ENCODE results near the gene SLC8A1.
A peak's percentile ranks its signal among the peaks of the same experiment; 100 is the strongest.

SLC8A1 gene

DNA sequence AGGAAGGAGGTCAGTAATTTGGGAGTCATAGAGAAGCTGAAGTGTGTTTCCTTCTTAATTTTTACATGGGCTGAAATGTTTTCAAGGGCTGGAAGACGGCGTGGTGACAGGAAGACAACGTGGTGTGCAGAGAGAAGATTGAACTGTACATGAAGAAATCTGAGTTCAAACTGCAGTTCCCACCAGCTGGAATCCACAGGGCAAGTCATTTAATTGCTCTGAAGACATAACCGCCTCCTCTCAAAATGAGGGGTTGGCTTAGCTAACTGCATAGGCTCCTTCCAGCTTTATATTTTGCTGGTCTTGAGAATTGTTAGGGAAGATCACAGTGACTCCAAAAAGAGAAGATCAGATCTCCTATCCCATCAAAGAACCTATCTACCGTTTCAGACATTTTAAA, 103.9 kb downstream of the SLC8A1 start:
- no peak for FAIRE-seq

DNA sequence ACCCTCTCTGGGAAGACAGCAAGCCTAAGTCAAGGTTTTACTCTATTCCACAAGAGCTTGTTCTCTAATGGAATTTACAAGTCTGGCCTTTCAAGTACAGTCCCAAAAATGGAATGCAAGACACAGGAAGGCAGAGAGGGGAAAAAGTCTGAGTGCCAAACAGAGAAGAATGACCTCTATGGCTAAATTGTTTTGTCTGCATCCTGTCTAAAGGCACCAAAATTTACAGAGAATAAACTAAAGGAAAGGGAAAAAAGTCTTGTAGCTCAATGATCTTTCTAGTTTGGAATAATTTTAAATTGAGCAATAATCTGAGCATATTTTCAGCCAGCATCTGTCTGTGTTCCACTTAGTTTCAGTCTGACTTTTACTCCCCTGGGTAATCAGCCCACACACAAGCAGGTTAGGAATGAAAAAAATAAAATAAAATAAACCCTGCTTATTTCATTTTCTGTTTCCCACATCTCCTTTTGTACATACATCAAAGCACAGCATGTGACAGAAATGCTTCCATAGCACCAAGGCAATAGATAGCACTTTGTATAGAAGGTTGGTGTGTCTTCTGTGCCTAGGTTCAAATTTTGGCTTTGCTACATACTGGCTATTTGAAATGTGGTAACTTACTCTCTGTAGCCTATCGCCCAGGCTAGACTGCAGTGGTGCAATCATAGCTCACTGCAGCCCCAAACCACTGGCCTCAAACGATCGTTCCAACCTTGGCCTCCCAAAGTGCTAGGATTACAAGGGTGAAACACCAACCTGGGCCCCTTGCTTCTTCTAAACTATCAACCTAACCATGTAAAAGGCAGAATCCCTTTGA, 105.1 kb downstream of the SLC8A1 start:
- no peak for FAIRE-seq

DNA sequence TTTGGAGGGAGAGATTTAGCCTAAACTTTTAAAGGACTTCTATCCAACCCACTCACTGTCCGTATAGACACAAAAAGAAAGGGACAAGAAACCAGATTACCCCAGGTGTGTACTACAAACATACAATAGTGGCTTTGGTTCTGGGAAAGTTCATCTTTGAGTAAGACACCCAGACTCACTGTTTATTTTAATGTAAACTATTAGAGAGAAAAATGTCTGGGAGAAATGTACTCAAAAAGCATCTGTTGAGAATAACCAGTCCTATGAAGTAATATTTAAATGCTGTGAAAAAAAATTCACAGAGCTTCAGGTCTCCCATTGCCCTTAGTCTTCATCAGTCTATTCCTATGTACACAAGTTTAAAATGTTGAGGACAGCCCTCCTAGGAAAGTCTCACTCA, 107.5 kb downstream of the SLC8A1 start:
- no peak for FAIRE-seq

DNA sequence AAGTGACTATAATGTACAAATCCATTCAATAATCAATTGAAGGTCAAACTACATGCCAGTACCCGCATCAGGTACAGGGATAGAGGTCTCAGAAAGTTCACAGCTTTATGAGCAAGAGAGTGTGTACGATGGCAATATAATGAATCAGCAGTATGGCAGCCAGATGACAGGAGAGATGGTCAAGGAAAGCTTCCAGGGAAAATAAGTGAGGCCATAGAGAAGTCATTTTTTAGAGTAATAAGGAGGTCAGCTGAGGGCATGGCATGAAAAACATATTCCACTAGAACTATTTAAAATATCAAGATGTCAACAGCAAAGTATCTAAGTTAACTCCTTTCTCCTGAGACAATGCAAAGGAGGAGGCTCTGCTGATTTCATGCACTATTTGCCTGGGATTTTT, 108.0 kb downstream of the SLC8A1 start:
- FAIRE-seq = no peak

DNA sequence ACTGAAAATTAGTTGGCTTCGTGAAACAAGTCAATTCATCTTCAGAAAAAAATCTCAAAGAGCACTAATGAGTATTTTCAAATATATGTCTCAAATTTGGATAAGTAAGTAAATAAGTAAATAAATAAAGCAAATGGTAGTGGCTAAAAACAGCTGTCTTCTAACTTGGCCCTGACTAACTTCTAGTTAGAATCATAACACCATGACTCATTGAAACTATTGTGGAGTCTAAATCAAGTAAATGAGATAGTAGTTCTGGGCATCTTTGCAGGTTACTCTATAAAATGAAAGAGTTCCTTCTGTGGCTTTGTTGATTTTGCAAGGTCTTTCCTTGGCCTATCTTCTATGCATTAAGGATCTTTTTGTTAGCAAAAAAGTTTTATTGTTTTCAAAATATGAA, 110.7 kb downstream of the SLC8A1 start:
- peak; percentile 24 for FAIRE-seq

DNA sequence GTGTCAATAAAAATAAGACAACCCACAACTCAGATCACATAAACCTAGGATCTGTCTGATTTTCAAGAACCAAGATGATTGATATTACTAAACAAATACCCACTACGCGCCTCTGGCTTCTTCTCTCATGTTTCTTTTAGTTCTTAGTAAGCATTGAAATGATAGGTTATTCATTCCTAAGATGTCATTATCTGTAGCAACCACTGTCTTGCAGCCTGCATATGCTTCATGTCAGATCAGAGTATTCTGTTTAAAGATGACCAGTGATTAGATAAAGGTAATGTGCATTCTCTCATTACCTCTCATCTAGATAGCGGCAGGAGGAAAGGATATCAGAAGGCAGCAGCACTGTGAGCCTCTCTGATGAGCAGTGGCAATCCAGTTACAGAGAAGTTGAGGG, 112.9 kb downstream of the SLC8A1 start:
- no peak for FAIRE-seq

DNA sequence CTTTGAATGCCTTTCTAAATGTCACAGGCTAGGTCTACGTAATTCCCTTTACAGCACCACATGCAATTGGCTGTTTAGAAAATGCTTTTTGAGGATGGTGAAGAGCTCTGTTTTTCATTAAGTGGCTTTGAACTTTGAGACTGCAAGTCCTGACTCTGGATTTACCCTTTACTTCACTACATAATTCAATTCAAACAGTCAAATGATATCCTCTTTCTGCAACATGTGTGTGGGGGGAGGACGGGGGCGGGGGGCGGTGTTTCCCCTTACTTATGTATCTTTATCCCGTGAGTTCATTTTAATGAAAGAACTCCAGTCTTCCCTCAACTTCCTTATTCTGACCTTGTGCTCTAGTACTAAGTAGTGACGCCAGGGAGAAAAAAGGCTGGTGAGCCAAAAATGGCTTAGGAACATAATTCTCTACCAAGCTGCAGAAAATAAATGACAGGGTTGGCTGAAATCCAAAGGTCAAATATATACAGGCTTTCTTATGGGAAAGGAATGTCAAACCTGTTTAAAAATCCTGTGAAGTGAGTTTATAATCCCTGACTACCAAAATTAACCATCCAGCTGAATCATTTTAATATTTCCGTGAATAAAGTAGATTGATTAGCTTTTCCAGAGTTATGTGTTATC, 119.6 kb downstream of the SLC8A1 start:
- no peak for FAIRE-seq

DNA sequence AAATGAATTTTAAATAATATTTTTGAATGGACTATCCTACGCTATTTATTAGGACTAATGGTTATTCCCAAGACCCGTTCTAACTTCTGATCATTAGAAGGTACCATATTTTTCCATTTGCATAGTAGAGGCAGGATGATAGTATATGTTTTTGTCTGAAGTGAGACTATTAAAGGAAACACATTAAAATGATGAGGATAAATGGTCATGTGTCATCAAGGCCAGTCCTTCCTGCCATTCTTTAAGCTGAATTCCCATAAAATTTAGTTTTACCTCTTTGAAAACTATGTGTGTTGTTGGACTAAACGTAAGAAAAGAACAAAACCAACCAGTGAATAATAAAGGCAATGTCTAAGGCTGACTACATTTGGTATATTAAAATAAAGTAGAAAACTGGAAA, 121.8 kb downstream of the SLC8A1 start:
- no peak for FAIRE-seq

DNA sequence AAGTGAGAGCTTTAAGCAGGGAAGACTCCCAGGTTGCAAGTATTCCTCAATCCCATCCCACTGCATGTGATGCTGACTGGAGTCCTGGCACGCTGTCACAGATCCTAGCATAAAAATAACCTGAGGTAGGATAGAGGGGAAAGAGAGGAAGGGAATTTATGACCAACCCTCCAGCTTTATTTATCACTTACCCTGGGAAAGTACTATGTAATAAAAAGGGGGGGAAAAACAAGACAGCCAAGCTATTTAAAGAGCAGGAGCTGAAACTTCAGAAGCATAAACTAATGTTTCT, 122.2 kb downstream of the SLC8A1 start:
- no peak for FAIRE-seq

DNA sequence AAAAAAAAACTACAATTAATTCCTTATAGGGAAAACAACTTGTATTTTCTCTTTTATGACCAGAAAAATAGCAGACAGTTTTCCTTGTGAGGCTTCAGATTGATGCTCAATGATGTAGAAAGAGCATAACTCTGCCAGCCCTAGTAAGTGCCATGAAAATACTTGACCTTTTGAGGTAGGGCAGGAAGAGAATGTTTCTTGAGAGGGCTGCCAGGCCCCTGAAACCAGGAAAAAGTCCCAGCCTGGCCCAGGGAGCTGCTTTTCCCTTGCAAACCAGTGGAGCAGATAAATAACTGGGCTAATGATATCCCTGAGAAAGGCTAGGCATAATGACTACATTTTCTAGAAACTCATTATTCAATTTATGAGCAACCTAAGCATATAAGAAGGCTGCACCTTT, 126.8 kb downstream of the SLC8A1 start:
- FAIRE-seq = no peak

DNA sequence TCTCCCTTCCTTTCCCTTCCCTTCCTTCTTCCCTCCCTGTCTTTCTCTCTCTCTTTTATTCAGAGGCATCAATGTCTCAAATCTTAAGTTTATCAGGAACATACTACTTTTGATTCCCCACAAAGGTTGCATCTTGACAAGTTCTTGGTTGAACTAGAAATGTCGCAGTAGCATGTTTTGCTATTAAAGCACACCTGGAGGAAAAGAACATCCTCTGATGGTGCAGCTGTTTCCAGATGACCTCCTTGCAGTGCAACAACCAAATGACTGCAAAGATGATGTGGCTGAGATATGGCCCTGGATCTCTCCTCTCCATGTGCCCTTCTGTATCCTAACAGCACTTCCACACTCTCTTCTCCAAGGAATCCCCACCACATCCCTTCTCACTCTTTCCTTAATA, 127.2 kb downstream of the SLC8A1 start:
- FAIRE-seq = no peak

DNA sequence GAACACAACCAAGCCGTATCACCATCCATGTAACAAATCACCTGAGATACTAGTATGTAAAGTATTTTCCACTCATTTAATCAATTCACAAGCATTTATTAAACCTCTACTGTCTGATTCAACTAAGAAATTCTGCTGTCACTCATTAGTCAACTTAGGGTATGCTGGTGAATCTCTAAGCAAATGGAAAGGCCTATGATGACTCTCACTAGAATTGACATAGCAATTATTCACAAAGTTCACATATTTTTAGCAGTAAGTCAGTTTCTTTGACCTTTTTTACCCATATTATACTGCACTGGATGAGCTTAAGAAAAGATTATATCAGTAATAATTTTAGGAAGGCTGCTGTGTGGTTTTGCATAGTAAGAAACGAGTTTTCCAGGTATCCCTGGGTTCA, 130.1 kb downstream of the SLC8A1 start:
- no peak for FAIRE-seq

DNA sequence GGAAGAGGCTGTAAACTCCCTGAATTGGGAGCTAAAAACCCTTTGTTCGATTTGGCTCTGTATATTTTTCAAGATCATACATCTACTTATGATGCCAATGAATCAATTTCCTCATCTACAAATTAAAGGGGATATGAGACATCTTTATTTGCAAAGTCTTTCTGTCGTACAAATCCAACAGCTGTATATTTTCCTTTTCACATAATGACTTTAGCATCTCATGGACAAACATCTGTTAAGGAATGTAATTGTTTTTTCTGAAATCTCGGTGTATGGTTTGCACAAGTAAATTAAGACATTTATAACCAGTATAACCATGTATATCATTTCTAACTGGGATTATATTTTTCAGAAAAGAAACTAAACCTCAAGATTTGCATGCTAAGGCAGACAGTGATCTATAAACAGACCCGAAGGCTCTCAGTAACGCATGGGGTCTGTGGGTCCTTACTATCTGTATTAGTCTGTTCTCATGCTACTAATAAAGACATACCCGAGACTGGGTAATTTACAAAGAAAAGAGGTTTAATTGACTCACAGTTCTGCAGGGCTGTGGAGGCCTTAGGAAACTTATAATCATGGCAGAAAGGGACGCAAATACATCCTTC, 130.8 kb downstream of the SLC8A1 start:
- no peak for FAIRE-seq

DNA sequence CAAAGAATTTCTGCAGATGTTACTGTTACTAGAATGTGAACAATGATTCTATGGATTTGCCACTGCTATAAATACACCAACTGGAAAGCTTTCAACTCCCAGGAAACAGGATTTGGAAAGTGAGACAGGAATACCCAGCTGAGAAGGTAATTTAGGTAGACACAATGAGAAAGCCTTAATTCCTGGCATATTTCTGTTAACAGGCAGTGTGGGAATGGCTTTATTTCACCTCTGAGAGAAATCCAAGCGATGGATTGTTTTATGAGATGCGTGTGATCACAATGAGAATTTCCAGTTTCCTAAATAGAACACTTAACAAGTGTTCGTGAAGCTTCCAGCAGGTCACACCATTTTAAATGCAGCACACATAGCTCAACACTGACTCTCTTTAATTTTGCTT, 133.0 kb downstream of the SLC8A1 start:
- FAIRE-seq = no peak

DNA sequence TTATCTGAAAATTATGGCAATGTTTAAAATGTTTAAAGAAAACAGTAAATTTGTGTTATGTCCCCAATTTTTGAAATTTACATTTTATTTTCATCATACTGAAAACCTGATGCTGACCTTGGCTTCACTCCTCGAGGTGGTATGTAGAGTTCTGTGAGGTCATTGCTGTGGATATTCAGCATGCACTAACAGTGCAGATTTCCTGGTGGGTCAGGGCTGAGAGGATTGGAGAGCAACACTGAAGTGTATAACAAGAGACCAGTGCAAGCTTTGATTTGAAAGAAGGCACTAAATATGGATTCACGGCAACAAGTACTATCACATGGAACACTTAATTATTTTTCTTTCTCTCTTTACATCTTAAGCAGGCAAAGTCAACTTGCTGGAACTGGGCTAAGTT, 134.1 kb downstream of the SLC8A1 start:
- no peak for FAIRE-seq

DNA sequence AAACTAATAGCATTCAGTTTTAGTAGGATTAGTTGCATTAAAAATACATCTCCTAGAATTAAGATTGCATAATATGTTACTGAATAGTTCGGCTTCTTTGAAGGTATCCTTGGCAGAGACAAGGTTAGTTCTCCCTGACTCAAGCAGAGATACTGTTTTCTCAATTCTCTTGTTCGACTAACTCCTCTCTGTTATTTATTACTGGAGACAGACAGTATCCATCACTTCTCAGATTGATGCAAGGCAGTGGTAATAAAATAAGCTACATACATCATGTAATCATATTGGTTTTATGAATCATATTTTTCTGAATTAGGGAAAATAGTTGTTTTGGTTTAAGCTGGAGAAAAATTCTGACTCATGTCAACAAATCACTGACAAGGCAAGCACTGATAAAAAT, 134.8 kb downstream of the SLC8A1 start:
- no peak for FAIRE-seq

DNA sequence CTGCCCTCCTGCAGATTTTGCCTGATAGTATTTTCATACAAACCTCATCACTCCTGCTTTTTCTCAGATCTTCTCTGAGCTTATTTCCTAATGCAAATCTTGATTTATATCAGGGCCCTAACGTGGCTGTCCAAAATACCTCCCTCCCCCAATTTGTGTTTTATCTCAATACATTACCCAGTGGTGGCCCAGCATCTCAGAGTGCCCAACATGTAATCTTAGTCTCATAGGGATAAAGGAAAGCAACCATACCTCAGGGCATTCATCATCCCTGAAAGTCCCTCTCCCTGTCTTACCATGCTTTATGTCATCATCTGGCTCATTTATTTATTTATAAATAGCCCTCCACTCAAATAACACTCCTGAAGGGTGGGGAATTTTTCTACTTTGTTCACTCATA, 135.3 kb downstream of the SLC8A1 start:
- FAIRE-seq = no peak

DNA sequence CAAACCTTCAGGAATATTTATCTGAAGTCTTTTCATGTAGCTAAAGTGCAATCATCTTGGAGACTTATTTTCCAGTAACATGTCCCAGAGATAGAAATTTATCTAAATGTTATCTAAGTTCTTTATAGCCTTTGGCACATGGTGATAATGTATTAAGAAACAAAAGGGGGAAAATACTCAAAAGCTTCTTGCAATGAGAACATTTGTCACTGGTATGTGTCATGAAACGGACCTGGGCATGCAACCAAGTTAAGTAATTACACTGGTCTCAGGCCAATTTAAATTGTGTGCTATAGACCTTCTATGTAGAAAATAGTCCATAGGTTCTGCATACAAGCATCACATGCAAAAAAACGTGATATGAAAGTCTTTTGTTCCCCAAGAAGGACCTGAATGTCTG, 136.2 kb downstream of the SLC8A1 start:
- FAIRE-seq = no peak

DNA sequence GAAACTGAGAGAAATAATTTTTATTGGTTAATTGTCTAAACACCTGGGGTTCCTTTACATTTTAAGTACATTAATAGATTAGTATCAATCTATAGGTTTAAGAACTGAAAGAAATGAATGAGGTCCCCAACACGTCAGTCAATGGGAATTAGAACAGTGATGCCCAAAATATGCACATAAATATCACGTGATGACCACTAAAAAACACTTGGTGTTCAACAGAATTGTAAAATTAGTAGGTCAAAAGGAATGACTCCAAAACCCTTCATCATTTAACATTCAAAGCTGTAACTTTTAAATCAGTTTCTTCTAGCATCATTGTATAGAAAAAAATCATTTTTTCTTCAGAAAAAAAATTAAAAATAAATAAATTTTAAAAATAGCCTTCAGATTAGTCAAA, 140.9 kb downstream of the SLC8A1 start:
- FAIRE-seq = no peak

DNA sequence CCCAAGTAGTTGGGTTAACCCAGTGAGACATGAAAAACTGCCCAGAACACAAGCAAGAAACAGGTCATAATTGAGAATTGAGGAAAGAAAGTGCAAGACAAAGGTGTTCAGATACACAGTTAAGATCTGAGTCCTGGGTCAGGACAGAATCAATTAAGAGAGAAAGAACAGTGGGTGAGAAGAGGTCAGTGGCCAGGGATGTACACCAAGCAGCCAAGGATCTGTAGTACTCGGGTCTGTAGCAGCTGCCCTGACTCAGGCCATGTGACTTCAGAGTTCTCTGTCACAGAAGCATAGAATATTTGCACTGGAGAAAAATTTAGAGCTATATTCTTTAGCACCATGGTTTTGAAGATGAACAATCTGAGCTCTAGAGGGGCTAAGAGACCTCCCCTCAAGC, 141.6 kb downstream of the SLC8A1 start:
- no peak for FAIRE-seq

DNA sequence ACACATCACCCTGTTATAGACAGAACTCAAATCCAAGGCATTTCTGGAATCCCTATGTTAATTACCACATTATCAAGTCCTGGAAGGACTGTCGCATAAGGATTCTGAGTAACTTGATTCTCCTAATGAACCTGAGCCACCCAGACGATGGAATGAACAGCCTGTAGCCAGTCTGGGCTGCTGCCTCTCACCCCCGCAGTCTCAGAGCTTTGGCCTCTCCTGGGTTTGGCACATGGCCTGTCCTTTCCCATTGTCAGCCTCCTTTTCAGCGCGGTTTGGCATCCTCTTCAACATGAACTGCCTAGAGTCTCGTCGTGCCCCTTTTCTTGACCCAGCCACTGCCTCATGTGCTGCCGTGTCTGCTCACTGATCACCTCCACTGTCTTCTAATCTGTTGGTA, 147.6 kb downstream of the SLC8A1 start:
- FAIRE-seq = no peak

DNA sequence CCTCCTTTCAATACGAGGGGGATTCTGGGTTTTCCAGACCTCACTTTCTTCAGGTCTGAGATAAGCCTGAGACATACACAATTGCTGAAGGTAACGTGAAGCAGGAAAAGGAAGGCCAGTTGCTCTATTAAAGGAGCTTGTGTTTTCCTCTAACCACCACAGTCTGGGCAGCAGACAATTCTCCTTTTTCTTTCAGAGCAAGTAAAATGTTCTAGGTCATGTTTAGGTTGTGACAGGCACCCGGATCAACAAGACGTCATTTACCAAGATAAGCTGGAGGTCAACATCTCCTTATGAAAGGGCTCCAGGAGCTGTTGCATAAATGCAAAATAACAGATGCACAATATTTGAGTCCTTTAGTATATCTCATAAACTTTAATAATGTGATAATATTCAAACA, 148.1 kb downstream of the SLC8A1 start:
- no peak for FAIRE-seq

DNA sequence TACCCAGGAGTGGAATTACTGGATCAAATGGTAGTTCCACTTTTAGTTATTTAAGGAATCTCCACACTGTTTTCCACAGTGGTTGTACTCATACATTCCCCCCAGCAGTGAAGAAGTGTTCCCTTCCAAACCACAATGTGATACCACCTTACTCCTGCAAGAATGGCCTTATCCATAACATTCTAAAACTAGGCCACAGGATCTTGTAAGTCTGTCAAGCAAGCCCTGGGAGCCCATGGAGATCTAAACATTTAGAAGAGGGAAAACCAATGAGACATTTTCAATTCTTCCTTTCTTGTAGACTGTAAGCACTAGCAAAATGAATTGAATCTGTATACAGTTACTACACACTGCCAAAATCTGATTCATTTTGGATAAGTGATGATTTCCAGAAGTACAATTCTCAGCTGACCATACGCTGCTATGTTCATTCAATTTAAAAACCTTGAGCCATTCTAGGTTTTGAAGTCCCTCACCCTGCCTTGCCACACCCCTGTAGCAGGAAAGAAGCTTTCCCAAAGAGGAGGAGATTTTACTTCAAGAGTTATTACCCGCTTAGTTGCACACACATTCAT, 149.1 kb downstream of the SLC8A1 start:
- FAIRE-seq = no peak

DNA sequence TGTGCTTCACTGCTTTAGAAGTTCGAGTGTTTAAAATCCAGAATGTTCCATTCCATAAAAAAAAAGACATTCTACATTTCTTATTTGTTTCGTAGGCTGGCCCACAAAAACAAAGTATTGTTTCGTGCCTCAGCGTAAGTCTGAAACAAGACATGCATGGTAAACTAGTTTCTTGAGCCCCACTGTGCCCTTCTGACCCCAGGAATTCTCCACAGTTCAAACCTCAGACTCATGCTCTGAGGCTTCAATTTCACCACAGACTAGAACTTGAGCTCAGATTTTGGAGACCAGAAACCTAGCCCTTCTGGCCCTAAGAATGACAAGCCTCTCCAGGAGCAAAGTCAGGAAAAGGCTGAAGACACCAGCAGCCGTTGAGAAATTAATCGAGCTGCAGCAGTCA, 151.5 kb downstream of the SLC8A1 start:
- FAIRE-seq = no peak
